HG03175 (cell line): ENCODE measurements around the gene DGCR6.
"Not testable (repeated sequence)": the region's sequence is repeated elsewhere in the genome, so short reads cannot be mapped to it uniquely, and the experiment has no call there.

Experiments used
- ATAC-seq: cut with Tn5 transposase; IDR thresholded peaks from one replicate; pipeline ENCODE4 v1.9.1; 2021; ENCODE audit warnings: mild to moderate bottlenecking, moderate library complexity; ENCODE audit not compliant: unreplicated experiment

Gene DGCR6

DNA sequence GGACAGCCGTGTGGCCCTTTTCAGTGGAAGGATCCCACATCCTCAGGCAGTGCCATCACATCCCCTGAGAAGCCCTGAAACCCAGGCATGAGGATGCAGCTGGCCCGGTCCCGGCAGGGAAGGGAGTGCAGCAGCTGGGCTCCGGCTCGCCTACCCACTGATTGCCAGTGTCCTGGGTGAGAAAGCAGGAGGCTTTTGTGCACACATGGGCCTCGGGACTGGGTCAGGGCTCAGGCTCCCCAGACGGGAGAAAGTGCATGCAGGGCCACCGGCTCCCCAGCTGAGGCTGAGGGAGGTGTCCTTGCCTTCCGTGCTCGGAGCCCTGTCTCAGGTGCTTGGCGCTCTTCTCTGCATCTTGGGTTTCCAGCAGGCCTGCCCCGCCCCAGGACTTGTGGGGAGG, 53.6 kb downstream of the DGCR6 start:
- not testable (repeated sequence) for ATAC-seq

DNA sequence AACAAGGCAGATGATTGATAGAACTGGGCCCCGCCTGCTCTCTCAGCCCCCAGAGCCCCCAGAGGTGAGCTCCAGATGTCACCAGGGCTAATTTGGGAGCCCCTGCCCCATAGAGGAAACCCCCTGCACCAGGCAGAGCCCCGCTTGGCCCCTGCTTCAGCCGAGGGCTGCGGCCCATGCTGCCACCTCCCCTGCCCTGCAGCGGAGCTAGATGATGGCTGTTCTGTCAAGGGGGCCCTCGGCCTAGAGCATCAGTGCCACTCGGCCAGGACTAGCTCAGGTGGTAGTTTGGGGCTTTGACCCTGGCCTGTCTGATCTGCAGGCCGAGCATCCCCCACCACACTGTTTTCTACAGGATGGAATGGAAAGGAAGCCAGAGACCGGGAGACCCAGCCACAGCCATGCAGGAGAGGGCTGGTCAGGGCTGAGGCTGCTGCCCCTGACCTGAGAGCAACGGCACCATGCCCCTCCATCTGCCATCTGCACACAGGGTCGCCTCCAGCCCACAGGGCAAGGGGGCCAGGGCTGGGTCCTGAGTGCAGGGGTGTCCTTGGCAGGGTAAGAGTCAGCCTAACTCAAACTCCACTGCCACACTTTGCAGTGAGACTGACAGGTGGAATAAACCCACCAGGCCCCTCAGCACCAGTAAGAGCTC, 54.2 kb downstream of the DGCR6 start:
- ATAC-seq: not testable (repeated sequence)

DNA sequence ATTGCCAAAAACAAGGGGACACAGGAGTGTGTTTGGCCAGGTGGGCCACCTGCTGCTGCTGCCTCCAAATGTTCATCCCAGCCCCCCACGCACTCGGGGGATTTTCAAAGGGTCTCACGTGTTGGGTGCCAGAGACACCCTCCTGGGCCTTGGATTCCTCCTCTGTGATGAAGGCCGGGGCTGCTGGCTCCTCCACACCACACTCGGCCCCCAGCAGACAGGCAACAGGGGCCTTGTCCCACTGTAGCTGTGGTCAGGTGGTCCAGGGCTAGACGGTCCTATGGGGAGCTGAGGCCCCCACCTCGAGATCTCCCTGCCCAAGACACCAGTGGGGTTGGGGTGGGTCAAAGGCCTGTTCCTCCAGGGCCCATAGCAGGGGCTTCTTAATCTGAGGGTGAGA, 55.1 kb downstream of the DGCR6 start:
- ATAC-seq: not testable (repeated sequence)
